ENCODE results near the gene LRRC3B. TPM values are rescaled to one million over a fixed set of nuclear protein-coding genes. Genes with fewer than 3 reads are reported as not detected.

LRRC3B gene
- total and polyA plus RNA-seq, 2 donors = 0.50 to 0.57 TPM

GRCh38 chr3:26681632-26682031, 59.1 kb downstream of the LRRC3B start:
- Histone ChIP-seq H3K27ac (ENCODE audit: low read depth in 1 of 2, low read length in 1 of 2) (no peak overlapping the region), H3K9me3 (ENCODE audit: control insufficient read depth in 2 of 2, insufficient read depth in 1 of 2, low read length in 1 of 2) (no peaks in the 10 kb centered on the region), H3K4me3 (ENCODE audit: low read length in 2 of 2) (no peak overlapping the region), H3K27me3 (ENCODE audit: control insufficient read depth in 2 of 2, insufficient read depth in 1 of 2, low read length in 1 of 2) (no peaks in the 10 kb centered on the region), H3K36me3 (ENCODE audit: control insufficient read depth in 2 of 2, insufficient read depth in 2 of 2, low read length in 1 of 2) (no peaks in the 10 kb centered on the region), H3K4me1 (ENCODE audit: control insufficient read depth in 2 of 2, insufficient read depth in 2 of 2, low read length in 2 of 2) (no peaks in the 10 kb centered on the region)
- WGBS = 95% methylated on average over 2 of the region's 2 CpGs
- no peak for DNase-seq (ENCODE audit: low read depth in 6 of 9, low spot score in 9 of 9)

DNA sequence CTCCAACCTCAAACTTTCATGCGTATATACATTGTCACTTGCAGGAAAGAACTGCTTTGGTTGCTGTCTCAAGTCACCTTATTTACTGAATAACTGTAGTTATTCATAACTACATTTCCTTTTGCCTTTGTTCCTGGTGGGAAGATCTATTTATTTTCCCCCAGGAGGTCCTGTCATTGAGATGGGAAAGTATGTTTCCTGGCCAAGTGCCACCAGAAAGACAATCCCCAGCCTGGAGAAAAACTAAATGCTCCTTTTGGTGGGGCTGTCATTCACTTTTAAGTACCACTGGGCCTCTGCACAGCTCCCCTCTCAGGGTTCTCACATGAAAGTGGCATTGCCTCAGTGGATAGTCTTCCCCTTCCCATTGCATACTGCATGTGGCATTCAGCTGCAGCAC, 59.8 kb downstream of the LRRC3B start:
- no peaks in the 10 kb centered on the region for H3K4me1 ChIP-seq (ENCODE audit: control insufficient read depth in 2 of 2, insufficient read depth in 2 of 2, low read length in 2 of 2)
- no peak overlapping the region for H3K27ac ChIP-seq (ENCODE audit: low read depth in 1 of 2, low read length in 1 of 2)
- 92% methylated on average over 1 of the region's 1 CpG for WGBS
- no peak for DNase-seq (ENCODE audit: low read depth in 6 of 9, low spot score in 9 of 9)
- H3K4me3 ChIP-seq (ENCODE audit: low read length in 2 of 2) = no peak overlapping the region
- H3K36me3 ChIP-seq (ENCODE audit: control insufficient read depth in 2 of 2, insufficient read depth in 2 of 2, low read length in 1 of 2) = no peaks in the 10 kb centered on the region
- no peaks in the 10 kb centered on the region for H3K27me3 ChIP-seq (ENCODE audit: control insufficient read depth in 2 of 2, insufficient read depth in 1 of 2, low read length in 1 of 2)
- H3K9me3 ChIP-seq (ENCODE audit: control insufficient read depth in 2 of 2, insufficient read depth in 1 of 2, low read length in 1 of 2) = no peaks in the 10 kb centered on the region

- H3K9me3 ChIP-seq (ENCODE audit: control insufficient read depth in 2 of 2, insufficient read depth in 1 of 2, low read length in 1 of 2) = no peaks in the 10 kb centered on the region
- H3K36me3 ChIP-seq (ENCODE audit: control insufficient read depth in 2 of 2, insufficient read depth in 2 of 2, low read length in 1 of 2) = no peaks in the 10 kb centered on the region
- no peaks in the 10 kb centered on the region for H3K4me1 ChIP-seq (ENCODE audit: control insufficient read depth in 2 of 2, insufficient read depth in 2 of 2, low read length in 2 of 2)
- no peak for DNase-seq (ENCODE audit: low read depth in 6 of 9, low spot score in 9 of 9)
- no peaks in the 10 kb centered on the region for H3K27me3 ChIP-seq (ENCODE audit: control insufficient read depth in 2 of 2, insufficient read depth in 1 of 2, low read length in 1 of 2)
- WGBS = 78% methylated on average over 3 of the region's 3 CpGs
- no peak overlapping the region for H3K27ac ChIP-seq (ENCODE audit: low read depth in 1 of 2, low read length in 1 of 2)
- H3K4me3 ChIP-seq (ENCODE audit: low read length in 2 of 2) = no peak overlapping the region
These were observed 61.3 kb downstream of the LRRC3B start for GRCh38 chr3:26683902-26684301.

DNA sequence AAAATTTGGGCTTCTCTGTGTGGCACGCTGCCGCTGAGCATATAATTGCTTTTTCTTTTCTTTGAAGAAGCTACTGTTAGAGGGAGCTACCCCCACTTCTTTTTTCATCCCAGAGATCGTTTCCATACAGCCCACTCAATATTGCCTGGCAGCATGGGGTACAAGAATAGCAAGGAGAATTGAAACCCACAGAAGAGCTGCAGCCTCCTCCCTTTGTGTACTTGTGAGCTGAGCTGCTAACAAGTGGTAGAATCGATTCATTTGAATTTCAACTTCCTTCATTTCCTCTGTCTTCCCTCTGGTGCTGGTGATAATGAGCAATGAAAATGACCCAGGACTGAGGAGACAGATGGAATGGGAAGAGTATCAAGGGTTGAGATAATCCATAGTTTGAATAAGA, 64.9 kb downstream of the LRRC3B start:
- Histone ChIP-seq H3K4me3 (ENCODE audit: low read length in 2 of 2) (no peak overlapping the region), H3K4me1 (ENCODE audit: control insufficient read depth in 2 of 2, insufficient read depth in 2 of 2, low read length in 2 of 2) (no peaks in the 10 kb centered on the region), H3K36me3 (ENCODE audit: control insufficient read depth in 2 of 2, insufficient read depth in 2 of 2, low read length in 1 of 2) (no peaks in the 10 kb centered on the region), H3K27ac (ENCODE audit: low read depth in 1 of 2, low read length in 1 of 2) (no peak overlapping the region), H3K9me3 (ENCODE audit: control insufficient read depth in 2 of 2, insufficient read depth in 1 of 2, low read length in 1 of 2) (no peaks in the 10 kb centered on the region), H3K27me3 (ENCODE audit: control insufficient read depth in 2 of 2, insufficient read depth in 1 of 2, low read length in 1 of 2) (no peaks in the 10 kb centered on the region)
- no peak for DNase-seq (ENCODE audit: low read depth in 6 of 9, low spot score in 9 of 9)
- WGBS = 82% methylated on average over 4 of the region's 4 CpGs

- H3K36me3 ChIP-seq (ENCODE audit: control insufficient read depth in 2 of 2, insufficient read depth in 2 of 2, low read length in 1 of 2) = no peaks in the 10 kb centered on the region
- H3K27ac ChIP-seq (ENCODE audit: low read depth in 1 of 2, low read length in 1 of 2) = no peak overlapping the region
- DNase-seq (ENCODE audit: low read depth in 6 of 9, low spot score in 9 of 9) = no peak
- 79% methylated on average over 2 of the region's 2 CpGs for WGBS
- no peaks in the 10 kb centered on the region for H3K9me3 ChIP-seq (ENCODE audit: control insufficient read depth in 2 of 2, insufficient read depth in 1 of 2, low read length in 1 of 2)
- no peak overlapping the region for H3K4me3 ChIP-seq (ENCODE audit: low read length in 2 of 2)
- H3K27me3 ChIP-seq (ENCODE audit: control insufficient read depth in 2 of 2, insufficient read depth in 1 of 2, low read length in 1 of 2) = no peaks in the 10 kb centered on the region
- H3K4me1 ChIP-seq (ENCODE audit: control insufficient read depth in 2 of 2, insufficient read depth in 2 of 2, low read length in 2 of 2) = no peaks in the 10 kb centered on the region
These were observed 77.0 kb downstream of the LRRC3B start for GRCh38 chr3:26699553-26699952.

DNA sequence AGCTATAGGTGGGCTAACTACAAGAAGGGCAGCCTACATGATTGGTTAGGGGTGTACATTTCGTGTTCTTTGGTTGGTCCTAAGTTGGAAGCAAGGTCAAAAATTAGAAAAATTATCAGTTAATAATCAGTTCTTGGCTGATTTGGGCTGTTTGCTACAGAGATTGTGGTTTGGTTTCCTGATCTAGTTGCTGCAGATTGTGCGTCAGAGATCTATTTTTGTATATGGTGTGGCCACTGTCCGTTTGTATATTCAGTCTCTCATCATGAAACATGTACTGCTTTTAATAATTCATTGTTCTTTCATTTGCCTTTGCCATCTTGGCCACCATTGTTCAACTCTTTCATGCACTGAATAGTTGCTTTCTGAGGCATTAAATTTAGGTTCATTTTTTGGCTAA, 80.9 kb downstream of the LRRC3B start:
- no peak overlapping the region for H3K27ac ChIP-seq (ENCODE audit: low read depth in 1 of 2, low read length in 1 of 2)
- no peaks in the 10 kb centered on the region for H3K27me3 ChIP-seq (ENCODE audit: control insufficient read depth in 2 of 2, insufficient read depth in 1 of 2, low read length in 1 of 2)
- H3K36me3 ChIP-seq (ENCODE audit: control insufficient read depth in 2 of 2, insufficient read depth in 2 of 2, low read length in 1 of 2) = no peaks in the 10 kb centered on the region
- no peaks in the 10 kb centered on the region for H3K9me3 ChIP-seq (ENCODE audit: control insufficient read depth in 2 of 2, insufficient read depth in 1 of 2, low read length in 1 of 2)
- DNase-seq (ENCODE audit: low read depth in 6 of 9, low spot score in 9 of 9) = no peak
- H3K4me3 ChIP-seq (ENCODE audit: low read length in 2 of 2) = no peak overlapping the region
- 67% methylated on average over 3 of the region's 3 CpGs for WGBS
- H3K4me1 ChIP-seq (ENCODE audit: control insufficient read depth in 2 of 2, insufficient read depth in 2 of 2, low read length in 2 of 2) = no peaks in the 10 kb centered on the region

DNA sequence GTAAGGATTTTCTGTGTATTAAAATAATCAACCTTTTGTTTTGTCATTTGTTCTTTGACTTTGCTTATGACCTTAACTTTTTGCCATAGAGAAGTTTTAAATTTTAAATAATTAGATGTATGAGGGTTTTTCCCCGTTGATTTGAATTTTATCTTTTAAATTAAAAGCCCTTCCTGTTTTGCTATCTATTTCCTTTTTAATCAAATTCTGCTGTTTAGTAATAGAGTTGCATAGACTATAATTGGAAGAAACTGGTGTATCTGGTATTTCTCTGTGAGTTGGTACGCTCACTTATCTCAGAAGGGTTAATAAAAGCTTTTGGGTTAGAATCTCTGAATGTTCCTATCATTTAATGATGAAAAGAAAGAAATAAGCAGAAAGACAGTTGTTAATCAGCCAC, 82.2 kb downstream of the LRRC3B start:
- 91% methylated on average over 2 of the region's 2 CpGs for WGBS
- H3K36me3 ChIP-seq (ENCODE audit: control insufficient read depth in 2 of 2, insufficient read depth in 2 of 2, low read length in 1 of 2) = no peaks in the 10 kb centered on the region
- no peaks in the 10 kb centered on the region for H3K27me3 ChIP-seq (ENCODE audit: control insufficient read depth in 2 of 2, insufficient read depth in 1 of 2, low read length in 1 of 2)
- H3K4me1 ChIP-seq (ENCODE audit: control insufficient read depth in 2 of 2, insufficient read depth in 2 of 2, low read length in 2 of 2) = no peaks in the 10 kb centered on the region
- no peak overlapping the region for H3K4me3 ChIP-seq (ENCODE audit: low read length in 2 of 2)
- DNase-seq (ENCODE audit: low read depth in 6 of 9, low spot score in 9 of 9) = no peak
- H3K27ac ChIP-seq (ENCODE audit: low read depth in 1 of 2, low read length in 1 of 2) = no peak overlapping the region
- no peaks in the 10 kb centered on the region for H3K9me3 ChIP-seq (ENCODE audit: control insufficient read depth in 2 of 2, insufficient read depth in 1 of 2, low read length in 1 of 2)

DNA sequence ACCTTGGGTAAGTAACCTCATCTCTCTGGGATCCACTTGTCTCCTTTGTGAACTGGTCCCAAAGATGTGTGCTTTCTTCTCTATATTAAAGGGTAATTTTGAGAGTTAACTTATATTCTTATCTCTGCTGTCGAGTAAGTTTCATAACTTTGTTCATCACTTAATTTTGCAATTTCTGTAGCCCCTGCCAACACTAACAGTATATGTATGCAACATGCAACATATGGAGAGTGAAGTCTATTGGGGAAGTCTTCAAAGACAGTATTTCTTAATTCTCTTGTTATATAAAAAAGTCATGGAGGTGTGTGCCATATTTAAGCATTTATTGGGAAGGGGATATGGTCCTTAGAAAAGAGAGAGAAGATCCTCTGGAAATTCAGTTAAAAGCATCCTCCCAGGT, 85.9 kb downstream of the LRRC3B start:
- Histone ChIP-seq H3K27me3 (ENCODE audit: control insufficient read depth in 2 of 2, insufficient read depth in 1 of 2, low read length in 1 of 2) (no peaks in the 10 kb centered on the region), H3K9me3 (ENCODE audit: control insufficient read depth in 2 of 2, insufficient read depth in 1 of 2, low read length in 1 of 2) (no peaks in the 10 kb centered on the region), H3K36me3 (ENCODE audit: control insufficient read depth in 2 of 2, insufficient read depth in 2 of 2, low read length in 1 of 2) (no peaks in the 10 kb centered on the region), H3K4me3 (ENCODE audit: low read length in 2 of 2) (no peak overlapping the region), H3K4me1 (ENCODE audit: control insufficient read depth in 2 of 2, insufficient read depth in 2 of 2, low read length in 2 of 2) (no peaks in the 10 kb centered on the region), H3K27ac (ENCODE audit: low read depth in 1 of 2, low read length in 1 of 2) (no peak overlapping the region)
- DNase-seq (ENCODE audit: low read depth in 6 of 9, low spot score in 9 of 9) = no peak
- 94% methylated on average over 1 of the region's 1 CpG for WGBS

DNA sequence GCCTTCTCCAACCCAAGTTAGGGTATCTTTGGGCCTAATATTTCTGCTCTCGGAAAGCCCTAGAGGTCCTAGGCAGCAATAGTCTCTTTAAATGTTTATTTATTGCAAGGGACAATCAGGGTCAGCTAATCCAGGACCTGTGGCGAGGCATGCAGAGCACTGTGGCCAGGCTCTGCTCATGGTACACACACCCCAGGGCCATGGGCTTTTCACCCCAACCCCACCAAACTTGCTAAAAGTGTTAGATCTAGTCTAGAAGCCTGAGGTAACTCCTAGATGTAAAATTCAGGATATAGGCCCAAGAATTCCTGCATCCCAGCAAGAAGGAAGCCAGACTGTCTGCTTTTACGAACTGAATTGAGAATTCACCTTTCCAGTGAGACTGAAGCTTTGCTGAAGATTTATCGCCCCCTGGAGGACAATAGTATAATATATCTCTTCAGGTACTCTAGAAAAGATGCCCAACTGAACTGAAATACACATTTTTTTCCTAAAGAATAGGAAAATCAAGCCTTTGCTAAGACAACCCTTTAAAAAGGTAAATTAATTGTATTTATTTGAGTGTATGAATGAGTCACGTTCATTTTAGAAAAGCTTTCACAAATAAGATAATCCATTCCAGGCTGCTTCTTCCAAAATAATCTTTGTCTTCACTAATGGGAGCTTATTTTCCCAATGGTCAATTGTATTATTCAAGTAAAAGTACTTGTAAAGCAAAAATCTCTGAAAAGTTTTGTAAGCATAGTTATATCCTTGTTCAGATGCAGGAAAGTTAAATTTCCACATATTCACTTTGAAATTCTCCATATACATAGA, 89.8 kb downstream of the LRRC3B start:
- Histone ChIP-seq H3K4me3 (ENCODE audit: low read length in 2 of 2) (no peak overlapping the region), H3K27ac (ENCODE audit: low read depth in 1 of 2, low read length in 1 of 2) (no peak overlapping the region), H3K27me3 (ENCODE audit: control insufficient read depth in 2 of 2, insufficient read depth in 1 of 2, low read length in 1 of 2) (no peaks in the 10 kb centered on the region), H3K9me3 (ENCODE audit: control insufficient read depth in 2 of 2, insufficient read depth in 1 of 2, low read length in 1 of 2) (no peaks in the 10 kb centered on the region), H3K4me1 (ENCODE audit: control insufficient read depth in 2 of 2, insufficient read depth in 2 of 2, low read length in 2 of 2) (no peaks in the 10 kb centered on the region), H3K36me3 (ENCODE audit: control insufficient read depth in 2 of 2, insufficient read depth in 2 of 2, low read length in 1 of 2) (no peaks in the 10 kb centered on the region)
- 42% methylated on average over 5 of the region's 5 CpGs for WGBS
- DNase-seq (ENCODE audit: low read depth in 6 of 9, low spot score in 9 of 9) = peak in 7 of 9 donors; percentile 3 to 59 (median 12)

All from thymus (tissue), 11 donors.